ENCODE measurements around the gene YIF1A.

The YIF1A gene

GRCh38 chr11:66247801-66248200 lies 41.1 kb downstream of the YIF1A start:
- Histone ChIP-seq H3K9ac (ENCODE audit: low read length) (no peak overlapping the region), H3K4me1 (ENCODE audit: control insufficient read depth, insufficient read depth, low read length) (no peaks in the 10 kb centered on the region; the same call in 1 of the 2 replicates), H3K9me3 (ENCODE audit: control insufficient read depth, insufficient read depth, low read depth, low read length) (no peaks in the 10 kb centered on the region), H3K27me3 (ENCODE audit: control insufficient read depth, insufficient read depth, low read length) (no peaks in the 10 kb centered on the region), H3K27ac (ENCODE audit: low read depth, low read length) (no peak overlapping the region), H3K36me3 (ENCODE audit: control insufficient read depth, insufficient read depth, low read length) (peaks cover 5% of the 10 kb centered on the region; the same call in 1 of the 2 replicates), H3K4me3 (ENCODE audit: low read depth, low read length) (no peak overlapping the region)

GRCh38 chr11:66247295-66247694 lies 41.6 kb downstream of the YIF1A start:
- Histone ChIP-seq H3K4me1 (ENCODE audit: control insufficient read depth, insufficient read depth, low read length) (no peaks in the 10 kb centered on the region; the same call in 1 of the 2 replicates), H3K27me3 (ENCODE audit: control insufficient read depth, insufficient read depth, low read length) (no peaks in the 10 kb centered on the region), H3K9me3 (ENCODE audit: control insufficient read depth, insufficient read depth, low read depth, low read length) (no peaks in the 10 kb centered on the region), H3K36me3 (ENCODE audit: control insufficient read depth, insufficient read depth, low read length) (peaks cover 9% of the 10 kb centered on the region), H3K9ac (ENCODE audit: low read length) (no peak overlapping the region), H3K4me3 (ENCODE audit: low read depth, low read length) (no peak overlapping the region), H3K27ac (ENCODE audit: low read depth, low read length) (no peak overlapping the region)

GRCh38 chr11:66243782-66244535 lies 45.0 kb downstream of the YIF1A start:
- Histone ChIP-seq H3K36me3 (ENCODE audit: control insufficient read depth, insufficient read depth, low read length) (peaks cover 22% of the 10 kb centered on the region), H3K9ac (ENCODE audit: low read length) (peak overlapping the region; percentile 16), H3K27ac (ENCODE audit: low read depth, low read length) (no peak overlapping the region), H3K9me3 (ENCODE audit: control insufficient read depth, insufficient read depth, low read depth, low read length) (no peaks in the 10 kb centered on the region), H3K4me3 (ENCODE audit: low read depth, low read length) (no peak overlapping the region), H3K27me3 (ENCODE audit: control insufficient read depth, insufficient read depth, low read length) (no peaks in the 10 kb centered on the region), H3K4me1 (ENCODE audit: control insufficient read depth, insufficient read depth, low read length) (peaks cover 5% of the 10 kb centered on the region; the same call in 1 of the 2 replicates)

GRCh38 chr11:66242095-66242765 lies 46.7 kb downstream of the YIF1A start:
- no peak overlapping the region for H3K4me3 ChIP-seq (ENCODE audit: low read depth, low read length)
- H3K27ac ChIP-seq (ENCODE audit: low read depth, low read length): no peak overlapping the region
- peaks cover 5% of the 10 kb centered on the region; the same call in 1 of the 2 replicates for H3K4me1 ChIP-seq (ENCODE audit: control insufficient read depth, insufficient read depth, low read length)
- no peaks in the 10 kb centered on the region for H3K9me3 ChIP-seq (ENCODE audit: control insufficient read depth, insufficient read depth, low read depth, low read length)
- no peak overlapping the region for H3K9ac ChIP-seq (ENCODE audit: low read length)
- H3K27me3 ChIP-seq (ENCODE audit: control insufficient read depth, insufficient read depth, low read length): no peaks in the 10 kb centered on the region
- peaks cover 26% of the 10 kb centered on the region for H3K36me3 ChIP-seq (ENCODE audit: control insufficient read depth, insufficient read depth, low read length)

- Histone ChIP-seq H3K27ac (ENCODE audit: low read depth, low read length) (no peak overlapping the region), H3K36me3 (ENCODE audit: control insufficient read depth, insufficient read depth, low read length) (peaks cover 32% of the 10 kb centered on the region), H3K9me3 (ENCODE audit: control insufficient read depth, insufficient read depth, low read depth, low read length) (no peaks in the 10 kb centered on the region), H3K9ac (ENCODE audit: low read length) (no peak overlapping the region), H3K4me1 (ENCODE audit: control insufficient read depth, insufficient read depth, low read length) (peaks cover 5% of the 10 kb centered on the region; the same call in 1 of the 2 replicates), H3K27me3 (ENCODE audit: control insufficient read depth, insufficient read depth, low read length) (no peaks in the 10 kb centered on the region), H3K4me3 (ENCODE audit: low read depth, low read length) (no peak overlapping the region)
These were observed 48.2 kb downstream of the YIF1A start for GRCh38 chr11:66240781-66241136.

- Histone ChIP-seq H3K4me1 (ENCODE audit: control insufficient read depth, insufficient read depth, low read length) (peaks cover 5% of the 10 kb centered on the region; the same call in 1 of the 2 replicates), H3K36me3 (ENCODE audit: control insufficient read depth, insufficient read depth, low read length) (peaks cover 37% of the 10 kb centered on the region), H3K9me3 (ENCODE audit: control insufficient read depth, insufficient read depth, low read depth, low read length) (no peaks in the 10 kb centered on the region), H3K9ac (ENCODE audit: low read length) (no peak overlapping the region), H3K27ac (ENCODE audit: low read depth, low read length) (no peak overlapping the region), H3K27me3 (ENCODE audit: control insufficient read depth, insufficient read depth, low read length) (no peaks in the 10 kb centered on the region), H3K4me3 (ENCODE audit: low read depth, low read length) (no peak overlapping the region)
These were observed 48.8 kb downstream of the YIF1A start for GRCh38 chr11:66239998-66240780.

- Histone ChIP-seq H3K36me3 (ENCODE audit: control insufficient read depth, insufficient read depth, low read length) (peaks cover 43% of the 10 kb centered on the region), H3K4me1 (ENCODE audit: control insufficient read depth, insufficient read depth, low read length) (peaks cover 5% of the 10 kb centered on the region; the same call in 1 of the 2 replicates), H3K9me3 (ENCODE audit: control insufficient read depth, insufficient read depth, low read depth, low read length) (no peaks in the 10 kb centered on the region), H3K27ac (ENCODE audit: low read depth, low read length) (no peak overlapping the region), H3K9ac (ENCODE audit: low read length) (no peak overlapping the region), H3K4me3 (ENCODE audit: low read depth, low read length) (no peak overlapping the region), H3K27me3 (ENCODE audit: control insufficient read depth, insufficient read depth, low read length) (no peaks in the 10 kb centered on the region)
These were observed 49.4 kb downstream of the YIF1A start for GRCh38 chr11:66239511-66239910.

- peaks cover 5% of the 10 kb centered on the region; the same call in 1 of the 2 replicates for H3K4me1 ChIP-seq (ENCODE audit: control insufficient read depth, insufficient read depth, low read length)
- no peaks in the 10 kb centered on the region for H3K27me3 ChIP-seq (ENCODE audit: control insufficient read depth, insufficient read depth, low read length)
- H3K27ac ChIP-seq (ENCODE audit: low read depth, low read length): no peak overlapping the region
- H3K9ac ChIP-seq (ENCODE audit: low read length): no peak overlapping the region
- no peak overlapping the region for H3K4me3 ChIP-seq (ENCODE audit: low read depth, low read length)
- peaks cover 49% of the 10 kb centered on the region for H3K36me3 ChIP-seq (ENCODE audit: control insufficient read depth, insufficient read depth, low read length)
- H3K9me3 ChIP-seq (ENCODE audit: control insufficient read depth, insufficient read depth, low read depth, low read length): no peaks in the 10 kb centered on the region
These were observed 50.0 kb downstream of the YIF1A start for GRCh38 chr11:66238786-66239413.

- H3K9me3 ChIP-seq (ENCODE audit: control insufficient read depth, insufficient read depth, low read depth, low read length): no peaks in the 10 kb centered on the region
- H3K9ac ChIP-seq (ENCODE audit: low read length): no peak overlapping the region
- peaks cover 59% of the 10 kb centered on the region for H3K36me3 ChIP-seq (ENCODE audit: control insufficient read depth, insufficient read depth, low read length)
- H3K4me3 ChIP-seq (ENCODE audit: low read depth, low read length): no peak overlapping the region
- peaks cover 5% of the 10 kb centered on the region; the same call in 1 of the 2 replicates for H3K4me1 ChIP-seq (ENCODE audit: control insufficient read depth, insufficient read depth, low read length)
- H3K27me3 ChIP-seq (ENCODE audit: control insufficient read depth, insufficient read depth, low read length): no peaks in the 10 kb centered on the region
- H3K27ac ChIP-seq (ENCODE audit: low read depth, low read length): no peak overlapping the region
These were observed 51.1 kb downstream of the YIF1A start for GRCh38 chr11:66237867-66238266.

- no peaks in the 10 kb centered on the region for H3K27me3 ChIP-seq (ENCODE audit: control insufficient read depth, insufficient read depth, low read length)
- H3K9me3 ChIP-seq (ENCODE audit: control insufficient read depth, insufficient read depth, low read depth, low read length): no peaks in the 10 kb centered on the region
- peaks cover under 1% of the 10 kb centered on the region; the same call in 1 of the 2 replicates for H3K4me1 ChIP-seq (ENCODE audit: control insufficient read depth, insufficient read depth, low read length)
- H3K36me3 ChIP-seq (ENCODE audit: control insufficient read depth, insufficient read depth, low read length): peaks cover 64% of the 10 kb centered on the region
- H3K4me3 ChIP-seq (ENCODE audit: low read depth, low read length): no peak overlapping the region
- H3K27ac ChIP-seq (ENCODE audit: low read depth, low read length): no peak overlapping the region
- H3K9ac ChIP-seq (ENCODE audit: low read length): no peak overlapping the region
These were observed 53.8 kb downstream of the YIF1A start for GRCh38 chr11:66235141-66235540.

All from HUES6 (cell line).